GM10847 (cell line): ENCODE measurements around the gene C1QTNF1.

ENCODE experiments used
- POLR2A ChIP-seq: IDR thresholded peaks from 2 replicates; pipeline ENCODE4 v1.6.1; 2011; ENCODE audit not compliant: insufficient read length; ENCODE audit errors: extremely low read depth

Gene C1QTNF1

DNA sequence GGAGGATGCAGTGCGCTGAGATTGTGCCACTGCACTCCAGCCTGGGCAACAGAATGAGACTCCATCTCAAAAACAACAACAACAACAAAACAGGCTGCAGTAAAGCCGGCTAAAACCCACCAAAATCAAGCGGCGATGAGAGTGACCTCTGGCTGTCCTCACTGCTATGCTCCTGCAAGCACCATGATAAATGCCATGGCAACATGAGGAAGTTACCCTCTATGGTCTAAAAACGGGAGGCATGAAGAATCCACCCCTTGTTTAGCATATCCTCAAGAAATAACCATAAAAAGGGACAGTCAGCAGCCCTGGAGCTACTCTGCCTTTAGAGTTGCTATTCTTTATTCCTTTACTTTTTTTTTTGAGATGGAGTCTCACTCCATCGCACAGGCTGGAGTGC lies 35.8 kb upstream of the C1QTNF1 start:
- TF ChIP-seq POLR2A: no peak

- TF ChIP-seq POLR2A: no peak
These were observed 33.5 kb upstream of the C1QTNF1 start for GRCh38 chr17:78990349-78991016.

DNA sequence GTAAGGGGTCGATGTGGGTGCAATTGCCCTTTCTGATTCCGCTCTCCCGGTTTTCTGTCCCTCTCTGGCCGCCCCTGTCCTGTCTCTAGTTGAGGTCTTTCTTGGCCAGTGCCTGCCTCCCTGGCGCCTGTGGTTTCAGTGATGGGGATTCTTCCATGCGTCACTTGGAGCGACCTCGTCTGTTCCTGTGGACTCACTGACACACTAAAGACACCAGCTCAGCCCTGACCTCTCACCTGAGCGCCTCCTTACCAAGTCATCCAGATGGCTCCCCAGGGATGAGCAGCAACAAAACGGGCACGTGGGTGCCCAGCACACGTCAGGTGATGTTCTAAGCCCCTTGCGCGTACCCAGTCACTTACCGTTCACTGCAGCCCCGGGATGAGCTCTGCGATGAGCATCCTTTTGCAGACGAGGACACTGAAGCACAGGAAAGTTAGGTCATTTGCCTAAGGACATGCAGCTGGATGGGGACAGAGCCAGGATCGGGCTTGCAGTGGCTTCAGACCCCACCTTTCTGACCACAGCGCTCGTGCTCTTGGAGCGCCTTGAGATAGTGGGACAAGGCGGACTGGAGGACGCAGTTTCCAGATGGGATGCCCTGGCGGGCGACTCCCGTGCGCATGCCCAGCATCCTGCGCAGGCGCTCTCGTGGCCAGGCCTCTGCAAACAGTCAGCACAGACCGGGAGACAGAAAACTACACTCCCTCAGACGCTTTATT lies 32.8 kb upstream of the C1QTNF1 start:
- TF ChIP-seq POLR2A: no peak

GRCh38 chr17:78991906-78992532 lies 31.9 kb upstream of the C1QTNF1 start:
- no peak for TF ChIP-seq POLR2A

GRCh38 chr17:78992542-78993212 lies 31.3 kb upstream of the C1QTNF1 start:
- TF ChIP-seq POLR2A: no peak

- no peak for TF ChIP-seq POLR2A
These were observed 30.6 kb upstream of the C1QTNF1 start for GRCh38 chr17:78993241-78993956.

GRCh38 chr17:78993981-78994671 lies 29.8 kb upstream of the C1QTNF1 start:
- no peak for TF ChIP-seq POLR2A

- TF ChIP-seq POLR2A: no peak
These were observed 28.8 kb upstream of the C1QTNF1 start for GRCh38 chr17:78995022-78995760.

DNA sequence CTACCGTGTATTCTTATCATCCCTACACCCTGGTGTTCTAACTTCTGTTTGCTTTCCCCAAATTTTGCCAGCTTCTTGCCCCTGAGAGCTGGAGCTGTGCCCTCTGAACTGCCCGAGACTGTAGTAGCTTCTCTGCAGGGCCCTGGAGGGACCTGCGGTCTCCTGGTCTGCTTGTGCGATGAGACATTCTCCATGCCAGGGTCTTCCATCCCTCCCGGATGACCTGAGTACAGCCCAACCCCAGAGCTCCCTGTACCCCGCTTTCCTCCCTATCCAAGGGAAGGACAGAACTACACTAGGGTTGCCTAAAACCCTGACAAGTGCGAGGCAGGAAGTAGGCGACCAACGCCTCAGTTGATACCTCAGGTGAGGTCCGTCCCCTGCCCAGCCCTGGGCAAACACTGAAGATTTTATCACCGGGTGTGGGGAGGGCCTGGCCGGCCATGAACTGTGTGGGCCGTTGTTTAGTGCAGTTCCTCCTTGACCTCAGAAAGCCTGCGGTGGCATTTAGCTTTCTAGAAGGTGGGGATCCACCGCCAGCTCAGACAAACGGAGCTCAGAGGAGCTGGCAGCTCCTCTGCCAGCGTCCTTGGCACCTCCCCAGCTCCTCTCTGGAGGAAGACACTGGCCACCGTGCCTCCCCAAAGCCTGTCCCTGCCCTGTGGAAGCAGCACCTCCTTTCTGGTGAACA lies 28.1 kb upstream of the C1QTNF1 start:
- no peak for TF ChIP-seq POLR2A

GRCh38 chr17:78996781-78997201 lies 27.2 kb upstream of the C1QTNF1 start:
- TF ChIP-seq POLR2A: no peak

GRCh38 chr17:78997231-78997741 lies 26.7 kb upstream of the C1QTNF1 start:
- no peak for TF ChIP-seq POLR2A

DNA sequence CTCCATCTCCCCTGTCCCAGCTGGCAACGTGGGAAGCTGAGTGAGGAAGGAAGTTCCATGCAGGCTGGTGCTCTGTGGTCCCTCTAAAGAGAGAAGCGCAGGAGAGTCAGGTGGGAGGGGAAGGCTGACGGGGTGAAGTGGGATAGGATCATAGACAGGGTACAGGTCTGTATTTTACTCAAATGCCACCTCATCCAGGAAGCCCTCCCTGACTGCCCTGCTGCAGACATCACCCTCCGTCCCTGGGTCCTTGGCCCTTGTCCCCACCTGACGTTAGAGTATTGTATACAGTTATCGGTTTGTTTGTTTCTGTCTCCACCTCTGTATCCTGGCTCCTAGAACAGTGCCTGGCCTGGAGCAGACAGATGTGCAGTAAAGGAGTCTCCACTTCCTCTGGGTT lies 26.1 kb upstream of the C1QTNF1 start:
- no peak for TF ChIP-seq POLR2A
